HFFc6 (cell line): ENCODE results near the gene RAB3B. TPM values are rescaled to one million over a fixed set of nuclear protein-coding genes. Genes with fewer than 3 reads are reported as not detected.

ENCODE experiments used
- DNase-seq: peaks from one replicate; pipeline ENCODE4 v3.0.0-alpha.2; 2018
- H3K27ac Mint-ChIP-seq: 2 replicates; pipeline ENCODE4 v1.8.0; 2020; ENCODE audit warnings: mild to moderate bottlenecking, mixed read lengths
- H3K27me3 Mint-ChIP-seq: 2 replicates; pipeline ENCODE4 v1.8.0; 2021; ENCODE audit warnings: mild to moderate bottlenecking, moderate library complexity, mixed read lengths; ENCODE audit not compliant: insufficient read depth
- H3K36me3 Mint-ChIP-seq: 2 replicates; pipeline ENCODE4 v1.8.0; 2021; ENCODE audit warnings: low read depth, mixed read lengths
- H3K4me1 Mint-ChIP-seq: 2 replicates; pipeline ENCODE4 v1.8.0; 2020; ENCODE audit warnings: low read depth, mixed read lengths
- H3K4me3 Mint-ChIP-seq: 2 replicates; pipeline ENCODE4 v1.8.0; 2020; ENCODE audit warnings: mild to moderate bottlenecking, moderate library complexity, mixed read lengths
- H3K9me3 Mint-ChIP-seq: 2 replicates; pipeline ENCODE4 v1.8.0; 2020; ENCODE audit warnings: mild to moderate bottlenecking, mixed read lengths
- total RNA-seq, 6 experiments: library from RNA; stranded (reverse); fragmentation: NEBNext Ultra II Directional; extraction: Animal tissue kit (Norgen Biotek cat#: 25700); gene quantifications; 2 replicates in 1 of 6; 3 replicates in 5 of 6; pipeline ENCODE4 v1.2.3, GENCODE V29; 2021
- TF ChIP-seq, protein P1 (sequence below): fragments of 200-600 bp; sonication (generic); IDR thresholded peaks from 2 replicates; pipeline ENCODE4 v1.5.0; 2021; ENCODE audit warnings: antibody characterized with exemption, mild to moderate bottlenecking

Gene RAB3B
- total RNA-seq, 6 experiments from 2014 or later = 138 to 174 (median 157) TPM

DNA sequence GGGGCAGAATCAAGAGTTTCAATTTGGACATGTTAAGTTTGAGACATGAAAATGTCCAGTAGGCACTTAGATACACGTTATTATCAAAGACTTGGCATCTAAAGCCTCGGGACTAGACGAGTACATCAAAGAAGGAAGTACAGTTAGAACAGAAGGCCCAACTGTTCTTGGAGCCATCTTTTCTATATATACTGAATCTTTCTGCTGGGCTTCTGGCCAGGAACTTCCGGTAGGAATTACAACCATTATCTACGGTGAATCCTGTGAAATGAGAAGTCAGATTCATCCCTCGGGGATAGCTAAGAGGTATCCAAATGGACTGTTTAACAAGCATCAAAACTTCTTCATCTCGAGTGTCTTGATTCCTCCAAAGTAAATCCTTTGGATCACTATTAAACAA, 77.6 kb downstream of the RAB3B start:
- H3K27ac Mint-ChIP-seq = no peak overlapping the region
- TF ChIP-seq, protein P1, sequence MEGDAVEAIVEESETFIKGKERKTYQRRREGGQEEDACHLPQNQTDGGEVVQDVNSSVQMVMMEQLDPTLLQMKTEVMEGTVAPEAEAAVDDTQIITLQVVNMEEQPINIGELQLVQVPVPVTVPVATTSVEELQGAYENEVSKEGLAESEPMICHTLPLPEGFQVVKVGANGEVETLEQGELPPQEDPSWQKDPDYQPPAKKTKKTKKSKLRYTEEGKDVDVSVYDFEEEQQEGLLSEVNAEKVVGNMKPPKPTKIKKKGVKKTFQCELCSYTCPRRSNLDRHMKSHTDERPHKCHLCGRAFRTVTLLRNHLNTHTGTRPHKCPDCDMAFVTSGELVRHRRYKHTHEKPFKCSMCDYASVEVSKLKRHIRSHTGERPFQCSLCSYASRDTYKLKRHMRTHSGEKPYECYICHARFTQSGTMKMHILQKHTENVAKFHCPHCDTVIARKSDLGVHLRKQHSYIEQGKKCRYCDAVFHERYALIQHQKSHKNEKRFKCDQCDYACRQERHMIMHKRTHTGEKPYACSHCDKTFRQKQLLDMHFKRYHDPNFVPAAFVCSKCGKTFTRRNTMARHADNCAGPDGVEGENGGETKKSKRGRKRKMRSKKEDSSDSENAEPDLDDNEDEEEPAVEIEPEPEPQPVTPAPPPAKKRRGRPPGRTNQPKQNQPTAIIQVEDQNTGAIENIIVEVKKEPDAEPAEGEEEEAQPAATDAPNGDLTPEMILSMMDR = no peak
- H3K36me3 Mint-ChIP-seq = peaks cover 39% of the 10 kb centered on the region
- H3K27me3 Mint-ChIP-seq = peaks cover 3% of the 10 kb centered on the region
- peaks cover 66% of the 10 kb centered on the region for H3K4me1 Mint-ChIP-seq
- no peak overlapping the region for H3K4me3 Mint-ChIP-seq
- DNase-seq = no peak
- H3K9me3 Mint-ChIP-seq = no peaks in the 10 kb centered on the region

DNA sequence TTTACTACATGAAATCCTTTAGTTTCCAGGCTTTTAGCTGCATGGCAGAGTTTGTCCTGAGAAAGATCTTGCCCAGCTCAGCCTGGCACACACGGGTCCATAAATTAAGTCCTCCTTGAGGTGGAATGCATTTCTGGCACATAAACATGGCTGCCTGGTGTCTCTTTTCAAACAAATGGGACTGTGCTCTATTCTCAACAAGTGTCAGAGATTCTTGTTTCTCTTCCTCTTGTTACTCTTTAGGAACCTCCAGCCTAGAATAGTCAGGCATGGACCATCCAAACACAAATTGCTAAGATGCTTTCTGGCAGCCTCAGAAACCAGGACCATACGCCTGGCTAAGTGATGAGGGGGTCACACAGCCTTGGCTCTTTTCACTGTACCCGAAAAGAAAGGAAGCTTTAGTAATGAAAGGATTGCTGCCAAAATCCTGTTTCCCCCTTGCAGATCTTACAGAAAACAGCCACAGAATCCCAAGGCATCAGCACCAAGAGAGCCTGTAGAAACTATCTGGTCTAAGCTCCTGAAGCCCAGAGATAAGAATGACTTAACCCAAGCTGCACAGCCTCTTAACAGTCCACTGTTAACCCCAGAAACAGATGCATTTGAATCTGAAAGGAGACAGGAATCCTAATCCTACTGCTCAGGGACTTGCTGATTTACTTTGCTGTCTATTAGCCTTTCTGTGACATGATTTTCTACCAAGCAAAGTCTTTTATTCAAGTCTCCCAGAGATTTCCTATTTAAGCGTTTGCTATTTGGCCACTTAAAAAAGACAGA, 80.1 kb downstream of the RAB3B start:
- DNase-seq = no peak
- Mint-ChIP-seq H3K4me1 (peaks cover 68% of the 10 kb centered on the region), H3K4me3 (no peak overlapping the region), H3K9me3 (peaks cover 16% of the 10 kb centered on the region), H3K27ac (peak overlapping the region; percentile 13), H3K36me3 (peaks cover 42% of the 10 kb centered on the region), H3K27me3 (peaks cover 10% of the 10 kb centered on the region)
- TF ChIP-seq, protein P1 = no peak

DNA sequence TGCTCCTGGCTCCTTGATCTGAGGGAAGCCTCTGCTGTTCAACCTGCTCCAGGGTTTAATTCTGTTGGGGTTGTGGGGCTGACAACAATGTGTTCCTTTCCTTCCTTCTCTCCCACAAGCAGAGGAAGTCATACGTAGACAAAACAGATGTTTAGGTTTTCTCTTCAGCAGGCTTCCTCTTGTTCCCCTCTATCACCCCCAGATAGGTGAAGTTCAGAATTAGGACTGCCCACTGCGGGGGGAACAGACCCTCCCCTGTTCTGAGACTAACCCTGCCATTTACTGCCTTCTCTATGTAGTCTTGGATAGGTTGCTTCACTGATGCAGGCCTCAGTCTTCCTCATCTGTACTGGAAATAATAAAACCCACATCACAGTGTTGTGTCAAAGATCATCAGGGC, 82.0 kb downstream of the RAB3B start:
- H3K4me1 Mint-ChIP-seq = peaks cover 72% of the 10 kb centered on the region
- DNase-seq = no peak
- H3K27ac Mint-ChIP-seq = peak overlapping the region; percentile 94
- TF ChIP-seq, protein P1 = no peak
- H3K27me3 Mint-ChIP-seq = peaks cover 10% of the 10 kb centered on the region
- H3K4me3 Mint-ChIP-seq = no peak overlapping the region
- H3K9me3 Mint-ChIP-seq = peaks cover 16% of the 10 kb centered on the region
- peaks cover 23% of the 10 kb centered on the region for H3K36me3 Mint-ChIP-seq

DNA sequence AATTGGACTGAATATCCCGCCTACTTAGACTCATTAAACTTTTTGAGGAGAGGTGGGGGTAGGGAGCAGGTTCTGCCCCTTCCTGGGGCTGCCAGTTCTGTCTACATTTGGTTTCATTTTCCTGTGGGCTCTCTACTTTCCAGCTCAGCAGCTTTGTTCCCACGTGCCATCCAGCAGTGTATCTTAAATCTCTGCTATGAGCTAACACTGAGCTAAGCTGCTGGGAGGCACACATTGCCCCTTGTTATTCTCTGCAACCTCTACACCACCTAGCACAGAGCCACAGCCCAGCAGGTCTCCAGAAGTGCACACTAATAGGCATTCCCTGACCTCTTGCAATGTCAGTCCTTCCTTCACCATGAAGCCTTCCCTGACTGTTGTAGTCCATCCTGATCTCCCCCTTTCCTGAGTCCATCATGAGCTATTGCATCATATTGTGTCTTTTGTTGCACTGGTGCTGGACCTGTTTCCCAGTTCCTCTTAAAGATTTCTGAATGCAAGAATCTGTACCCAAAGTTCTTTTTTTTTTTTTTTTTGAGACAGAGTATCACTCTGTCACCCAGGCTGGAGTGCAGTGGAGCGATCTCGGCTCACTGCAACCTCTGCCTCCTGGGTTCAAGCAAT, 83.3 kb downstream of the RAB3B start:
- TF ChIP-seq, protein P1 = no peak
- peaks cover 79% of the 10 kb centered on the region for H3K4me1 Mint-ChIP-seq
- no peak for DNase-seq
- peaks cover 10% of the 10 kb centered on the region for H3K27me3 Mint-ChIP-seq
- H3K9me3 Mint-ChIP-seq = peaks cover 16% of the 10 kb centered on the region
- peak overlapping the region; percentile 10; the same call in 1 of the 2 replicates for H3K4me3 Mint-ChIP-seq
- H3K27ac Mint-ChIP-seq = peak overlapping the region; percentile 94
- H3K36me3 Mint-ChIP-seq = peaks cover 15% of the 10 kb centered on the region

DNA sequence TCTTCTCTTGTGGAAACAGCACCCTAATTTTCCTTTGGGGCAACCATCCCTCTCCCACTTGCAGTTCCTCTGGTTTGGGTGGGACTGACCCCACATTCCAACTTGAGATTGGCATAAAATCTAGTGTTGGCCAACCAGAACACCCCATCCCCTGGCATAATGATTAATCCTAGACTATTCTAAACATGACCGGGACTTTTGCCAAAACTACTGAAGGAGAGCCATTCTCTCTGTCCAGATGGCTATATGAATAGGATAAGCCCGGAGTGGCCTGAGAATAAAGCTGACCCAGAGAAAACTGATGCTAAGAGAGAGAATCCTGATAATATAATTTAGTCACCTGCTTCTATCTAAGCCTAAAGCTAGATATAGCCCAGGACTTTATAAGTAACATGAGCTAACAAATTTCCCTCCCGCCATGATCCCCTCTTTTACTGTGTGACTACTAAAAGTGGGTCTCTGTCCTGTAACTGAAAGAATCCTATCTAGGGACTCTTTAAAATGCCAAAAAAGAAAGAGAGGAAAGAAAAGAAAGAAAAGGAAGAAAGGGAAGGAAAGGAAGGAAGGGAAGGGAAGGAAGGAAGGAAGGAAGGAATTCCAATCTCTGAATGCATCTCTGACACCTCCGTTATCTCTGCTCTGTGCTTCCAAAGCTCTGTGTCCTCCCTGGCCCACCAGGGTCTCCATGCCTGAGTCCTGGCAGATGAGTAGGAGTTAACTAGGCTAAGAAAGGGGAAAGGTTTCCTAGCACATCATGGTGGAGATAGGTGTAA, 84.0 kb downstream of the RAB3B start:
- Mint-ChIP-seq H3K4me1 (peaks cover 84% of the 10 kb centered on the region), H3K36me3 (peaks cover 13% of the 10 kb centered on the region), H3K27me3 (peaks cover 10% of the 10 kb centered on the region), H3K27ac (peak overlapping the region; percentile 94), H3K9me3 (peaks cover 16% of the 10 kb centered on the region), H3K4me3 (peak overlapping the region; percentile 27; the same call in 1 of the 2 replicates)
- peak; percentile 59 for DNase-seq
- TF ChIP-seq, protein P1 = no peak
